GM19240 (cell line): Measurements from ENCODE around the gene KRT5.
"Not testable (repeated sequence)": the region's sequence is repeated elsewhere in the genome, so short reads cannot be mapped to it uniquely, and the experiment has no call there.

ENCODE experiments used
- DNase-seq: peaks from one replicate; pipeline ENCODE4 v3.0.0; 2011; ENCODE audit warnings: low spot score; ENCODE audit not compliant: insufficient read length

The KRT5 gene

DNA sequence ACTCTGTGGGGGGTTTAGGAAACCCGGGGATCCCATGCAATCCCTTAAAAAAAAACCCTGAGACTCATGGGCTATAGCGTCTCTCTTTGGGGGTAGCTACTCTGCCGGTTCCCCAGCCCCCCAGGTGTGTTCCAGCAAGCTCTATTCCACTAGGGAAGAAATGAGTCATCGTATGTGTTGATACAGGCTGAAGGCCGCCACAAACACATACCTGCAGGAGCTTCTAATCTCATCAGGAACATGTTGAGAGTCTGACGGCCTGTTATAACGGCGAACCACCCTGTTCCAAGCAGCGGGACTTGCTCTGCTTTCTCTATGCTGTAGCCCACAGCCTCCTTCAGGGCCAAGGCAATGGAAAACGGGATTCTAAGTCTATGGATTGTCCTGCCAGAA lies 977 bp upstream of the KRT5 start:
- no peak for DNase-seq

DNA sequence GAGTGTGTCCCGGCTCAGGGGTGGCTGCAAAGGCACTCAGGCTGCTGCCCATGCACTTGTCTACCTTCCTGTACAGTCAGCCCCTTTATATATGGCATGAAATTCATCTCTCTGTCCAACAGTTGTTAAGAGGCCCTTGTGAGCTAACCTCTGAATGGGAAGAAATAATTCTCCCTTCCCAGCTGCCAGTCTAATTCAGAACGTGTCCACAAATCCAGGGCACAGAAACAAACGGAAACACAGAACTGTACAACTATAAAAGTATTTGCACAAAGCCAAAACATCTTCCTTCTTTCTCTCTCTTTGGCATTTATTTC lies 849 bp downstream of the KRT5 start:
- DNase-seq, result no peak

DNA sequence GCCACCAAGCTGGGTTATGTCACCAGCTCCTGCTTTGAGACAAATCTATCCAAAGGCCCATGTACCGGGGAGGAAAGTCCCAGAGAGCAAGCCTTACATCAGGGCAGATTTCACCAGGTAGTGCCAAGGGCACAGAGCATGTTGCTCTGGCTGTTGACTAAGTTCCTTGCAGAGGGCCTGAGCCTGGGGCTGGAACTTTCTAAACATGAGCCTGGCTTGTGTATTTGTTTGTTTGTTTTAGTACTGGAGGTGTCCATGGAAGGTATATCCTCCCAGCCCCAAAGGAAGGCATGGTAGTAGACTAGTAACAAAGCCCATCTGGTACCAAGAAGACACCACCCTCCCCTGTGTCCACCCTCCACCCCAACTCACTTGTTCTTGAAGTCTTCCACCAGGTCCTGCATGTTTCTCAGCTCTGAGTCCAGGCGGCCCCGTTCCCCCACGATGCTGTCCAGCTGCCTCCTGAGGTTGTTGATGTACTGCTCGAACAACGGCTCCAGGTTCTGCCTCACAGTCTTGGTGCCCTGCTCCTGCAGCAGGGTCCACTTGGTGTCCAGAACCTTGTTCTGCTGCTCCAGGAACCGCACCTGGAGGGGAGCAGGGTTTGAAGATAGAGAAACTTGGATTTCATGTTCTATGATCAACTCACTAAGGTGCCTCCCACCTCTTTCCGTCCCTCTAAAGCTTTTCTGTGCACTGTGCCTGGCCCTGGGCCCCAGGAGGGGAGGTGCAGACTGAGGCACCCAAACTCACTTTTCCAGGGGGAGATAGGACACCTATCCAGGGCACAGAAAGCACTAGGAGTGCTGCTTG lies 1.4 kb downstream of the KRT5 start:
- no peak for DNase-seq

DNA sequence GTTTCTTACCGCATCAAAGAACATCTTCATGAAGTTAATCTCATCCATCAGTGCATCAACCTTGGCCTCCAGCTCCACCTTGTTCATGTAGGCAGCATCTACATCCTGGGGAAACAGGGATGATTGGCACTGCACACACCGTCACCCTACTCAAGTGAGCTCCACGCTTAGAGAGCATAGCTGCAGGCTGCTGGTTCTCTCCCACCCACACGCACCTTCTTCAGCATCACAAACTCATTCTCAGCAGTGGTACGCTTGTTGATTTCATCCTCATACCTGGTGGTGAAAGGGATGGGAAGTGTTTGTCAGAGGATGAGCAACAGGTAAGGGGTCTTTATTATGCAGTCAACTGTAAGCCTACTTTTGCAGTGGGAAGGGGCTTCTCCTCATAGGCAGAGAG lies 2.3 kb downstream of the KRT5 start:
- DNase-seq, result no peak

DNA sequence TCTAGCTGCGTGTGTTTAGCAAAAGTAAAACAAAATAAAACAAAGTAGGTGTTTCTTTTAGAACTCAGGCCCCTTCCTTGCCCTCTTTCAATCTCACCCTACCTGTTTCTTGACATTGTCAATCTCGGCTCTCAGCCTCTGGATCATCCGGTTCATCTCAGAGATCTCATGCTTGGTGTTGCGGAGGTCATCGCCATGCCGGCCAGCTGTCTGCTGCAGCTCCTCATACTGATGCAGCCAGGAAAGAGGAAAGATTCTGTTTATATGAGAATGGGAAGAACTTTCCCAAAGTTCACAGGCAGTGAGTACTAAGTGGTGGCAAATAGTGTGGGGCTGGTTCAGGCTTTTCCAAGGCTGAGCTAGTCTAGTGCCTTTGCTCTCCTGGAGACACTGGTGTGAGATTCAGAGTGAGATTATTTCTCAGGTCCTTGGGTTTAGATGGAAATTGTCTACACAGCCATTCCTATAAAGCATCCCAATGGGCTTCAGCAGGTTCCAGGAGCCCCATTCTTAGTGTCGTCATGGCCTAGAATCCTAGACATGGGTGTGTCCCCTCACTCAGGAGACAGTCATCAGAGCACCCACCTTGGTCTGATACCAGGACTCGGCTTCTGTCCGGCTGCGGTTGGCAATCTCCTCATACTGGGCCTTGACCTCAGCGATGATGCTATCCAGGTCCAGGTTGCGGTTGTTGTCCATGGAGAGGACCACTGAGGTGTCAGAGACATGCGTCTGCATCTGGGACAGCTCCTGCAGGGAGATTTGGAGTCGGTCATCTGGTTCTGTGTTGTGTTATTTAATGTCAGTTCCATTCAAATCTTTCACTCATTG lies 3.0 kb downstream of the KRT5 start:
- no peak for DNase-seq

DNA sequence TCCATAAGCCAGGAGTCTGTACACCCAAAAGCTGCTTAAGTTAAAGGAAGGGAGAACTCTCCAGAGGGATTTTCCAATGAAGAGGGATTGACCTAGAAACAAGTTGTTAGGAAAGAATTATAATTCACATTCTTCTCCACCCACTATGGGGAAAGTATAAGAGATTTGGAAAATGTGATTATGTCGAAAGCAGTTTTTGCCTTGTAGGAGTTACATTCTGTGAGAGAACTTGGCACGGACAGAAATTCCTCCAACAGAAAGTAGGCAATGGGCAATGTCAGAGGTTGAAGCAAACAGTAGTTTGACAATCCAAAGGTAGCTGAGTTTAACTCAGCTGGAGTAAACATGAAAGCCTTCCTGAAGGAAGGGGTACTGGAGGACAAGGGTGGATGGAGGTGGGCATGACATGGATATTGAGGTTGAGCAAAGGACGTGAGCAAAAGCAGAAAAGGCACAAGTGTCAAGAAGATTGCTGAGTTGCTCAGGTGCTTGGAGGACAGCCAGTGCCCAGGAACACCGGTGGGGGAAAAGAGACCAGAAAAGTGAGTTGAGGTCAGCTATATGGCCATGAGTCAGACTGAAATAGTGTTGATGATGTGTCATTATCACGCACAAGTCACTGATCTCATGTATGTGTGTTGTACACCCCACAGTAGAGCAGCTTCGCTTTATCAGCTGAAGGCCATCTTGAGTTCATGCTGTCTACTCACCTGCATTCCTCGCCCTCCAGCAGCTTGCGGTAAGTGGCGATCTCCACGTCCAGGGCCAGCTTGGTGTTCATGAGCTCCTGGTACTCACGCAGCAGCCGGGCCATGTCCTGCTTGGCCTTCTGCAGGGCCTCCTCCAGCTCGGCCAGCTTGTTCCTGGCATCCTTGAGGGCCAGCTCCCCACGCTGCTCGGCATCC lies 4.0 kb downstream of the KRT5 start:
- no peak for DNase-seq

DNA sequence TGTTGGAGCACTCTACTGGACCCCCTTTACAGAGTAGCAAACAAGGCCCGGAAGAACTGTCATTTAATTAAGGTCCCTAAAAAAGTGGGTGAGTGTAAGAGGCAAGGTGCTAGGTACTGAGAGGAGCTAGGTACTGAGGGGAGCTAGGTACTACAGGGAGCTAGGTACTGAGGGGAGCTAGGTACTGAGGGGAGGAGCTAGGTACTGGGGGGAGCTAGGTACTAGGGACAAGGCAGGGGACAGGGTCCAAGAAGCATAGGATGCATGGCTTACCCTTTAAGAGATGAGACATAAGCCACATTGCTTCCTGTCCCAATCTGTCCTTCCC lies 4.9 kb downstream of the KRT5 start:
- no peak for DNase-seq

DNA sequence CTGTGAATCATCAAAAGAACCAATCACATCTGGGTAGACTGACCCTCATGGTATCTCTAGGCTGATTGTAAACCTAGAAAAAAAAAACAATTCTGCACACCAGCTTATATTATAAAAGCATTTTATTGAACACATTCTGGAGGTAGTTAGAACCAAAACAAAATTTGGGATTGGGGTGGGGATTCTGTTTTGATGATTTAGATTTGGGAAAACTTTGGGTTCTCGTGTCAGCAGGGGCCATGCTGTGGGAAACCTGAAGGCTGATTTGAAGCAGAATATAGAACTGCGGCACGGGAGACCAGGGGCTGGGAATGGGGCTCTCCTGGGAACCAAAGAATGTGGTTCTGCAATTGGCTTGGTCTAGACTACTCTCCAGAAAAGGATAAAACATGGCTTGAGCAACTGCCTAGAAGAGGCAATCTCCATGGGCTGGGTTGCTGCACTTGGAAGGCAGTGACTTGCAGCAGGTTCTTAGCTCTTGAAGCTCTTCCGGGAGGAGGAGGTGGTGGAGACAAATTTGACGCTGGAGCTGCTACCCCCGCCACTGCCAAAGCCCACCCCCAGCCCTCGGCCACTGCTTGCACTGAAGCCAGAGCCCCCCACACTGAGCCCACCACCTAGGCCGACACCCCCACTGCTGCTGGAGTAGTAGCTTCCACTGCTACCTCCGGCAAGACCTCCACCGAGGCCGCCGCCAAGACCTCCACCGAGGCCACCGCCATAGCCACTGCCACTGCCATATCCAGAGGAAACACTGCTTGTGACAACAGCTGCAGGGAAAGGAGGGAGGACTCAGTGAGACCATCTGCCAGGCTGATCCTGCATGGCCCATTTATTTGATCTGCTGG lies 5.5 kb downstream of the KRT5 start:
- DNase-seq, result no peak

DNA sequence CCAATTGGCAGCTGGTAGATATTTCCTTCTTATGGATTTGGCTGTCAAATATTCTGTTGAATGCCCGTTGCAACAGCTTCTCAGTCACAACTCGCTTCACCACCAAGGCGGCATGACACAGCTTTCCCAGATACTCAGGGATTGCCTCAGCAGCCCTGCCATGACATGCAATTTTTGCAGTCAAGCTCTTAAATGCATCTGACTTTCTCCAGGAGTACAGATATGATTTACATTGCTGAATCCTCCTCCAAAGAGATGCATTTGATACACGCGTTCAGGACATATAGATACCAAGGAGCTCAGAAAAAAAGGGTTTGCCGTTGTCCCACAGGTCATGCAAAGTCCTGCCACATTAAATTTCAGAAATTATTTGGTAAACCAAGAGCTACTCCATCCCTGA lies 6.5 kb downstream of the KRT5 start:
- DNase-seq, result no peak

DNA sequence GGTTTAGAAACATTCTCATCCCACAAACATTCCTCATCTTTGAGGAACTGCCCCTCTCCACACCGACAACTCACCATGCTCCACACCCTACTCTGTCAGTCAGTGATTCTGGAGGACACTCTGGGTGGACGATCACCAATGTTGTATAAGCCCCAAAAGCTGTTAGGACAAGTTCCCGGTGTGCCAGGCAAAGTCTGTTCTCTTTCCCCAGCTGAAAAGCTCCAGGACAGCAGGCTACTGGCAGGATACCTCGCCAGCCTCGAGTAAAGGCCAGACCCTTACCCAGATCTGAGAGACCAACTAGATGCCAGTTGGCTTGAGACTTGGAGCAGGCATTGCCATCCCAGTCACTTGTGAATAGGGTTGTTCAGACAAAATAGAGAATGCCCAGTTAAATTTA lies 12.0 kb downstream of the KRT5 start:
- DNase-seq, result no peak

DNA sequence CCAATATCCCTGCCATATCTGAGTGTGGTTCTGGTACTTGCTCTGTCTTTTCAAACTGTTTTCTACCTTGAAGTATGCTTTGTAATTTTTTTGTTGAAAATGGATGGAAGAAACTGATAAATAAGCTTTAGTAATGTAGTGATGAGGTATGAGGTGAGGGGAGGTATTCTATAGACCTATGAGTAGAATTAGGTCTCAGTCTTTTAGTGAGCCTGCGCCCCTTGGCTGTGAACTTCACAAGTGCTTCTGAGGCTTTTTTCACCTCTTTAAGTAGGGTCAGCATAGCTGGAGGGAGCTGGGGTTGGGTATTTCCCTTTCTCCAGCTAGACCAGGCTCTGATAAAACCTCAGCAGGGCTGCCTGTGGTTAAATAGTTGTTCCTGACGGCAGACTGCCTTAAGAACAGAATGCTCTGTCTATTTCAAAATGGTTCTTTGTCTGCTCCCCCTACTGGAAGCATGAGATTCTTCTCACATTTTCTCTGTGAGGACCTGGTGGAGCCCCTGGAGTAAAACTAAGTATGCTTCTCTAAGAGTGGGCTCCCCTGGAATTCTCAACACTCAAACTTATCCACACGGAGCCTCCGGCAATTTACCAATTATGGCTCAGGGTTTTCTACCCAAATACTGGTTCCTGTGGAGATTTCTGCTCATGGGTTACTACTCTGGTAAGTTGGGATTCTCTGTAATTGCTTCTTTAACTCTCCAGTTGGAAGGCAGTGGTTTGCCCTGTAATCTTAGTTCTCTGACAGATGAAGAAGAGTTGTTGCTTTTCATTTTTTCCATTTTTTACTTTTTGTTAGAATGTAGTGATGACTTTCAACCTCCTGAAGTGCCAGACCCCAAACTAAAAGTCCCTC lies 13.1 kb downstream of the KRT5 start:
- DNase-seq, result no peak

DNA sequence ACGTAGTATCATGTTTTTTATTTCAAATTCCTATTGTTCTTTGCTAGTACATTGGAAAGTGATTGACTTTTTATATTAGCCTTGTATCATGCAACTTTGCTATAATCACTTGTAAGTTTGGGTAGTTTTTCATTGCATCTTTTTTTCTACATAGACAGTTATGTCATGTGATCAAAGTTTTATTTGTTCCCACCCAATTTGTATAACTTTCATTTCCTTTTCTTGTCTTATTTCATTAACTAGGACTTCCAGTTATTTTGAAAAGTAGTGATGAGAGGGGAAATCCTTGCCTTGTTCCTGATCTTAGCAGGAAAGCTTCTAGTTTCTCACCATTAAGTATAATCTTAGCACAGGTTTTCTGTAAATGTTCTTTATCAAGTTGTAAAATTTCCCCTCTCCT lies 17.3 kb downstream of the KRT5 start:
- no peak for DNase-seq

DNA sequence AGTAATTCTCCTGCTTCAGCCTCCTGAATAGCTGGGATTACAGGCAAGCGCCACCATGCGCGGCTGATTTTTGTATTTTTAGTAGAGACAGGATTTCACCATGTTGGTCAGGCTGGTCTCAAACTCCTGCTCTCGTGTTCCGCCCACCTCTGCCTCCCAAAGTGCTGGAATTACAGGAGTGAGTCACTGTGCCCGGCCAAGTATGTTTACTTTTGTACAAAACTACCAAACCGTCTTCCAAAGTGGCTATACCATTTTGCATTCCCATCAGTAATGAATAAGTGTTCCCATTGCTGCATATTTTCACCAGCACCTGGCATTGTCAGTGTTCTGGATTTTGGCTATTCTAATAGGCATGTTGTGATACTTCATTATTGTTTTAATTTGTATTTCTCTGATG lies 18.7 kb downstream of the KRT5 start:
- no peak for DNase-seq

DNA sequence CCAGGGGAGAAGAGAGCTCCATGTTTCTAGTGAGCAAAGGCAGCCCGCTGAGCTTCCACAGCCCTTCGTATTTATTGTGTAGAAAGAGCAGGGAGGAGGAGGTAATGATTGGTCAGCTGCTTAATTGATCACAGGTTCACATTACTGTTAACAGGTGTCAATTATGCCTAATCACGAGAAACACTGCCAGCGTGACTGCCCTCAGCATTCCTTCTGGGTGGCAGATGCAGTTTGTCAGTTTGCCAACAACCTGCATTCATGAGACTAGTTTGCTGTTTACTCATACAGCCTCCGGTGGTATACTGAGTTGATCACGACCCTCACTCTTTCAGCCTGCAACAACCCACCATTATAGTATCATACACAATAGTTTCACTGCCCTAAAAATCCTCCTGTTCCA lies 19.6 kb downstream of the KRT5 start:
- DNase-seq, result not testable (repeated sequence)

DNA sequence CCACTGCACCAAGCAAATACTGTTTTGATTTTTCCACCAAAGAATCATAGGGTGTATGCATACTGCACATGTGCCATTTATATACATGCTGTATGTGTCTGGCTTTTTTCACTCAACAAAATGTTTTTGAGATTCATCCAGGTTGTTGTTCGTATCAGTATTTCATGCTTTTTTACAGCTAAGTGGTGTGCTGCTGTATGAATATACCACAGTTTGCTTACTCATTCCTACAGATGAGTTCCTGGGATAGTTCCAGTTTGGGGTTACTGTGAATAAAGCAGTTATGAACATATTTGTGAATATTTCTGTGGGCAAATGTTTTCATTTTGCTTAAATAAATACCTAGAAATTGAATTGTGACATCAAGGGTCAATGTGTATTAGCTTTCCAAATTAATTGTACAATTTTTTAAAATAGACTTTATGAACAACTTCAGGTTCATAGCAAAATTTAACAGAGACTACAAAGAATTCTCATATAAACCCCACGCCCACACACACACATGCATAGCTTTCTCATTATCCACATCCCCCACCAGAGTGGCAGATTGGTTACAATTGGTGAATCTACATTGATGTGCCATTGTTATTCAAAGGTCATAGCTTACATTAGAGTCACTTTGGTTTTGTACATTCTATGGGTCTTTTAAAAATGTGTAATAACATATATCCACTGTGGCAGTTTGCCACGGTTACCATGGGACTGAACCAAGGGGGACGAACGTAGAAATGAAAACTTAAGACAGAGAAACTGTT lies 20.2 kb downstream of the KRT5 start:
- no peak for DNase-seq

DNA sequence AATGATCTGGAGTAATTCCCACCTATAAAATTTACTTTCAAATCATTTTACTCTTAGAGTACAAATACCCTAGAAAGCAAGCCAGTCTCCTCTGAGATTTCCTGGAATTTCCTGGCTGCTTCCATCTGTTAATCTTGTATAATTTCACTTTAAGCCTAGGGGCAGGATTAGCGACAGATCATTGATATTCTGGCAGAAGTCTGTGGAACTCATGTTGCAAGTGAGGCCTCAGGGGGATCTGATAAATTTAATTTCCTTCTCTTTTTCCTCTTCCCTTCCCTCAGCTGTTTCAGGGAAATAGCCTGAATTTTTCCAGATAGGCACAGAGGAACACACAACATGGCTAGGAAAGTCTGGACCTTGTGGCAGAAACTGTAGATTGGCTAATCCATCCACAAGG lies 21.2 kb downstream of the KRT5 start:
- no peak for DNase-seq

DNA sequence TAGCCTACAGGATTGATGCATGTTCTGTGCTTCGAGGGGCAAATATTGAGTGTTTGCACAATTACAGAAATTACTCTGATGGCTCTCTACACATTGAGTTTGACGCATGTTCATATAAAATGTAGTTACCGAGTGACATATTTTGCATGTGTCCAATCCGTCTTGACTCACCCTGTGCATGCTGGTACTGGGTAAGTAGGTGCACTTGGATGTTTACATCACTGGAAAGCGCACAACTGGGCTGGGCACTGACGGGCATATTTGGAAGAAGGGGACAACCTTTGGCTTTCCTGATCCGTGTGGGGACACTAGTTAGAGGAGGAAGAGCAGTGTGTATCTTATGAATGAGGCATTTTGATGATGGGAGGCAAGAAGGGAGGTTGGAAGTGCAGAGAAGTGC lies 22.2 kb downstream of the KRT5 start:
- no peak for DNase-seq

DNA sequence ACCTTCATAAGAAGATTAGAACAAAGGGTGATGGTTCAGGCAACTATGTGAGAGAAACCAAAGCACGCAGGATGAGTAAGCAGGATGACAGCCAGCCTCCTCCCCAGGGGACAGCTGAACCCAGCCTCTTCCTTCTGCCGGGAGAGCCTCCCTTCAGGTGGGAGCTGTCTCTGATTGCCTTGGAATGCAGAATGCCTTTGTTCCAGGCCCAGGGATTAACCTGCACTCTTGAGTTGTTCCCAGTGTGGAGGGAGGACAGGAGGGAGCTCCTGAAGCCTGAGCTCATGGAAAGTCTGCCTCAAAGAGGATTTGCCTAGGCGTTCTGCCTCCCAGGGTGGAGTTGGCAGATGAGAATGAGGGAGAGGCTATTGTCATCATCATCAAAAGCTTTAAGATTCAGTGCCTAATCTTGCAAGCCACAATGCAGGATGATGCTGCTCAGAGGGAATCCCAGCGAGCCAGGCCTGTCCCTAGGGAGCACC lies 23.6 kb downstream of the KRT5 start:
- DNase-seq, result no peak

DNA sequence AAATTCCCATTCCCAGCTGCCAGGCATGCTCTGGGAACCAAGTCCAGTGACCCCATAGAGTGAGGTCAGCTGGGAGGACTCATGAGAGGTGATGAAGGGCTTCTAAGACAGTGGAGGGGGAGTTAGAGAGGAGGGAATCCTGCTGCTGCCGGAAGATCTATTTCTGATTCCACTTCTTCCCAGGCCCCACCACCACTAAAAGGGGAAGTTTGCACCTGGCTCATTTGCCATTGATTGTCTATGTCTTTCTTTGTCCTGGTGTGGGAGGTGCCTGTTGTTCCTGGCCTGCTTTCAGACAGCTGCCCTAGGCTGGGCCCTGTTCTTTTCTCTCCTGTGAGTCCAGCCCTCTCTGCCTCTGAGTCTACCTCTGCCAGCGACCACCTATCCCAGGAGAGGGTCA lies 24.1 kb downstream of the KRT5 start:
- no peak for DNase-seq
